ENCODE measurements around the gene GAST. TPM values are rescaled to one million over a fixed set of nuclear protein-coding genes. Genes with fewer than 3 reads are reported as not detected.

The GAST gene
- total and polyA plus RNA-seq, 9 of the 15 experiments (the other 6 are each of a cell fraction or from before 2014, with no cell fraction given): not detected

GRCh38 chr17:41664587-41665565 is 47.3 kb upstream of the GAST start (continued):
- TF ChIP-seq, protein P1, sequence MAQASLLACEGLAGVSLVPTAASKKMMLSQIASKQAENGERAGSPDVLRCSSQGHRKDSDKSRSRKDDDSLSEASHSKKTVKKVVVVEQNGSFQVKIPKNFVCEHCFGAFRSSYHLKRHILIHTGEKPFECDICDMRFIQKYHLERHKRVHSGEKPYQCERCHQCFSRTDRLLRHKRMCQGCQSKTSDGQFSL (CRISPR knock-in tag; IDR thresholded peaks at IDR 0.05): no peak
- TF ChIP-seq, protein P1 (tag; IDR thresholded peaks at IDR 0.05): peak in 1 of 2 experiments; percentile 44; a peak in 1 of 4 replicates
- TF ChIP-seq HLTF (IDR thresholded peaks at IDR 0.05): 0 out of 2 replicates have a peak, but pooled peaks have one; percentile 23
- TF ChIP-seq SMARCA5 (IDR thresholded peaks at IDR 0.05): peak; percentile 77
- TF ChIP-seq VEZF1 (CRISPR knock-in tag; IDR thresholded peaks at IDR 0.05): 0 out of 2 replicates have a peak, but pooled peaks have one; percentile 1
- TF ChIP-seq ZBTB49 (CRISPR knock-in tag; IDR thresholded peaks at IDR 0.05; ENCODE audit: borderline replicate concordance): no peak
- no peak for TF ChIP-seq THRB (CRISPR knock-in tag; conservative IDR thresholded peaks at IDR 0.05)
- 0 out of 4 replicates have a peak, but pooled peaks of 1 of the 2 experiments have one; percentile 11 for TF ChIP-seq HDAC1 (IDR thresholded peaks at IDR 0.05)
